Hepatocyte (in vitro differentiated cells): ENCODE results near the gene GALNT17.

Experiments
- CTCF ChIP-seq: fragments of 200-600 bp; sonication (generic); IDR thresholded peaks from 2 replicates; pipeline ENCODE4 v1.5.1; 2016; ENCODE audit warnings: antibody characterized with exemption, mild to moderate bottlenecking; ENCODE audit not compliant: poor library complexity
- EZH2phosphoT487 ChIP-seq: fragments of 200-600 bp; sonication (generic); IDR thresholded peaks from one replicate; pipeline ENCODE4 v1.6.1; 2018; ENCODE audit warnings: antibody characterized with exemption, mild to moderate bottlenecking, low read depth, moderate library complexity; ENCODE audit not compliant: unreplicated experiment, severe bottlenecking

GRCh38 chr7:71752171-71752935, 620.4 kb downstream of the GALNT17 start:
- TF ChIP-seq CTCF (peak; percentile 83), EZH2phosphoT487 (no peak)
